Gastroesophageal sphincter (tissue), 4 donors: ENCODE results near the gene CIB4. TPM values are rescaled to one million over a fixed set of nuclear protein-coding genes. Genes with fewer than 3 reads are reported as not detected.
A peak's percentile ranks its signal among the peaks of the same experiment; 100 is the strongest.

Experiments
- ATAC-seq: fragments of 150-250 bp; one replicate; pipeline ENCODE4 v1.9.1; 2016; ENCODE audit warnings: mild to moderate bottlenecking, moderate library complexity
- H3K27ac ChIP-seq, 4 donors: fragments of 200-600 bp; sonication (generic) in 3 of 4; 1 replicate in 3 of 4; 2 replicates in 1 of 4; pipeline ENCODE4 v1.5.1; 2016 to 2019
- H3K27me3 ChIP-seq: fragments of 200-600 bp; sonication (generic); one replicate; pipeline ENCODE4 v1.5.1; 2019
- H3K36me3 ChIP-seq, 2 donors: fragments of 200-600 bp; sonication (generic); one replicate each; pipeline ENCODE4 v1.5.1; 2019; ENCODE audit warnings: control low read depth in 1 of 2
- H3K4me1 ChIP-seq, 3 donors: fragments of 200-600 bp; sonication (generic); 1 replicate in 2 of 3; 2 replicates in 1 of 3; pipeline ENCODE4 v1.5.1; 2016 to 2019; ENCODE audit warnings: control low read depth in 2 of 3
- H3K4me3 ChIP-seq, 2 donors: fragments of 200-600 bp; sonication (generic); one replicate each; pipeline ENCODE4 v1.5.1; 2019; ENCODE audit warnings: mild to moderate bottlenecking in 1 of 2, moderate library complexity in 1 of 2
- H3K9me3 ChIP-seq, 3 donors: fragments of 200-600 bp; sonication (generic); one replicate each; pipeline ENCODE4 v1.5.1; 2017 to 2019; ENCODE audit warnings: control low read depth in 2 of 3
- CTCF ChIP-seq, 4 experiments: fragments of 200-600 bp in 2 of 4; fragments of 450-650 bp in 2 of 4; sonication (generic) in 1 of 4; IDR thresholded peaks; one replicate each; pipeline ENCODE4 v1.5.1; 2017 to 2019; ENCODE audit warnings: antibody characterized with exemption in 4 of 4, mild to moderate bottlenecking in 2 of 4, moderate library complexity in 2 of 4
- EP300 ChIP-seq: sonication (generic); formaldehyde crosslinking; IDR thresholded peaks from one replicate; pipeline ENCODE4 v1.6.1; 2017; ENCODE audit warnings: antibody characterized with exemption, mild to moderate bottlenecking
- POLR2A ChIP-seq, 2 donors: fragments of 450-650 bp; IDR thresholded peaks; one replicate each; pipeline ENCODE4 v1.6.1; 2017; ENCODE audit warnings: antibody characterized with exemption in 2 of 2, mild to moderate bottlenecking in 2 of 2, moderate library complexity in 1 of 2
- POLR2AphosphoS5 ChIP-seq: sonication (generic); formaldehyde crosslinking; IDR thresholded peaks from one replicate; pipeline ENCODE4 v1.6.1; 2017; ENCODE audit warnings: antibody characterized with exemption
- WGBS, 2 donors: methylation state at CpG; one replicate each; pipeline ENCODE4 v1.1.5; 2018; ENCODE audit warnings: low coverage in 1 of 2; 5-methylcytosine and 5-hydroxymethylcytosine counted together
- total RNA-seq, 4 donors: library from RNA; depleted of rRNA; stranded (reverse); fragments of >200 nt; gene quantifications; one replicate each; pipeline ENCODE4 v1.1.0, GENCODE V29; 2016

Gene CIB4
- total RNA-seq, 4 donors from 2014 or later, result not detected

DNA sequence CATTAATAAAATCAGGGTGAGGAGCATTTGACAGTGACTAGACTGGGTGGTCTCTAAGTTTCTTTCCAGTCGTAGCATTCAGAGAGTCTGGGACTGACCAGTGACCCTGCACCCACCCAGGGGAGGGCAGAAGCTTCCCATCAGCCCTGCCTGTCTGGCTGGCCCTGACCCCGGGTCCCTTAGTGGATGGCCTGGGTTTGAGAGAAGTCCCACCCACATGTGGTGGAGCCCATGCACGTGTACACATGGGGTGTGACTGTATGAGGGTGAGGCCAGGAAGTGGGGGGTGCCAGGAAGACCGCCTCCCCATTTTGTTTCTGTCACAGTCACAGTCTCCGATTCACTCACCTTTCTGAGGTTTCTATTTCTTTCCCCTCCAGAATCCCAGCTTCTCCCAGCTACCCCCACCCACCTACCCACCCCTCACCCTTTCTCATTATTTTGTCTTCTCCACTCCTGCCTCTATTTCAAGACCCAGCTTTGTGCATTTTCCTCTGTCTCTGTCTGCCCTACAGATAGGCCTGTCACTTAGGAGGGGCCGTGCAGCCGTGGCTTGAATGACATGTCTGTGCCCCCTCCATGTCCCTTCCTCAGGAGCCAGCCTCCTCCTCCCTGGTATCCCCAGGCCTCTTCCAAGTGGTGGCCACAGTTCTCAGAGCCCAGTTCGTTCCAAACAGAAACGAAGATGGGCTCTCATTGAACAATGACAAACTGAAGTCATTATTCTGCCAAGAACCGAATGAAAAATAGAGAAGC, 13.6 kb downstream of the CIB4 start:
- Histone ChIP-seq H3K9me3 (no peaks in the 10 kb centered on the region), H3K27ac (no peak overlapping the region), H3K36me3 (no peaks in the 10 kb centered on the region), H3K4me1 (peaks cover 0 to 28% (median 5%) of the 10 kb centered on the region in 3 donors), H3K27me3 (no peaks in the 10 kb centered on the region), H3K4me3 (no peak overlapping the region)
- 85 to 100% methylated on average over 1 to 8 of the region's 10 CpGs for WGBS, 2 donors
- no peak for TF ChIP-seq EP300
- no peak for ATAC-seq

GRCh38 chr2:26626606-26627005, 14.6 kb downstream of the CIB4 start:
- H3K9me3 ChIP-seq, result no peaks in the 10 kb centered on the region
- no peaks in the 10 kb centered on the region for H3K36me3 ChIP-seq
- no peaks in the 10 kb centered on the region for H3K27me3 ChIP-seq
- no peak overlapping the region for H3K4me3 ChIP-seq
- H3K27ac ChIP-seq, result no peak overlapping the region
- no CpG with 5 or more reads among the region's 3 CpGs for WGBS, 2 donors
- H3K4me1 ChIP-seq, result peaks cover 0 to 18% (median 5%) of the 10 kb centered on the region in 3 donors
- no peak for ATAC-seq
- TF ChIP-seq POLR2AphosphoS5, result no peak
- no peak for TF ChIP-seq CTCF (IDR thresholded peaks at IDR 0.05)
- no peak for TF ChIP-seq EP300

DNA sequence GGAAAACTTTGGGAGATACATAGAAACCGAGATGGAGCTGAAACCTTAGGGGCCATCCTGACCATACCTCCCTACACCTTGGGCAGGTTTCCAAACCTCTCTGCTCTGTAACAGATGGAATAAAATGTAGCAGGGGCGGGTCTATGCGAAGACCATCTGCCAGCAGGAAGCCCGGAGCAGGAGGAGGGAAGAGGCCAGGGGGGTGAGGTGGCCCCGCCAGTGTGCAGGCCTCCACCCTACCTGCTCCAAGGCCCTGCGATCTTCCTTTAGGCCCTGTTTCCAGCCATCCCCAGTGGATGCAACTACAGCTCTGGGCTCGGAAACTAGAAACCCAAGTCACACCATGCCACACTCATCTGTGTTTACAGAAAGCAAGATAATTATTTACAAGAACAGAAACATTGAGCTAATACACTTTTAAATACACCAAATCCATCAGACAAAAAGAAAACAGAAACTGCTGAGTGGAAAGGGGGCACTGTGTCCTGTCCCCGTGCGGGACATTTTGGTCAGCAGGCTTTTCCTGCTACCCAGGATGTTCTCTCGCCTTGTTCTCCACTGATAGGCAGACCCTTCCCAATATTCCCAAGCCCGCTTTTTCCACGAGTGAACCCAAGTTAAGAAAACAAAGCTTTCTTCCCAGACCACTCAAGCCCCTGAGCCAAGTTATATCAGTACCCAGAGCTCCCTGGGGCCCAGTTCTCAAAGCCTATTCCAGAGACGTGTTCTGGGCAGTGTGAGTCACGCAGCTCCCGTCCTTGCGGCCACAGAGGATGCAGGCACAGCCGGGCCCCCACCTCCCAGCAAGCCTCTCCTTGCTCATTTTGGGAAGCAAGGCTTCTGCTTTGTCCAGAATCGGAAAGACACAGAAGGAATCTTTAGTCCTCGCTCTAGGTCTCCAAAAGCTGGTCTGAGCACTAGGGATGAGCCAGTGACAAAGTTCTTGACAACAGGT, 17.3 kb downstream of the CIB4 start:
- peaks cover 0 to 11% (median 5%) of the 10 kb centered on the region in 3 donors for H3K4me1 ChIP-seq
- H3K4me3 ChIP-seq, result no peak overlapping the region
- TF ChIP-seq POLR2AphosphoS5 (no peak), POLR2A (IDR thresholded peaks at IDR 0.05) (no peak), CTCF (IDR thresholded peaks at IDR 0.05) (no peak), EP300 (no peak)
- H3K36me3 ChIP-seq, result no peaks in the 10 kb centered on the region
- no peaks in the 10 kb centered on the region for H3K9me3 ChIP-seq
- 28 to 60% methylated on average over 9 to 12 of the region's 19 CpGs for WGBS, 2 donors
- peak overlapping the region in 3 of 4 donors; percentile 66 to 71 (median 70) for H3K27ac ChIP-seq
- peaks cover 1% of the 10 kb centered on the region for H3K27me3 ChIP-seq
- ATAC-seq, result peak; percentile 60

DNA sequence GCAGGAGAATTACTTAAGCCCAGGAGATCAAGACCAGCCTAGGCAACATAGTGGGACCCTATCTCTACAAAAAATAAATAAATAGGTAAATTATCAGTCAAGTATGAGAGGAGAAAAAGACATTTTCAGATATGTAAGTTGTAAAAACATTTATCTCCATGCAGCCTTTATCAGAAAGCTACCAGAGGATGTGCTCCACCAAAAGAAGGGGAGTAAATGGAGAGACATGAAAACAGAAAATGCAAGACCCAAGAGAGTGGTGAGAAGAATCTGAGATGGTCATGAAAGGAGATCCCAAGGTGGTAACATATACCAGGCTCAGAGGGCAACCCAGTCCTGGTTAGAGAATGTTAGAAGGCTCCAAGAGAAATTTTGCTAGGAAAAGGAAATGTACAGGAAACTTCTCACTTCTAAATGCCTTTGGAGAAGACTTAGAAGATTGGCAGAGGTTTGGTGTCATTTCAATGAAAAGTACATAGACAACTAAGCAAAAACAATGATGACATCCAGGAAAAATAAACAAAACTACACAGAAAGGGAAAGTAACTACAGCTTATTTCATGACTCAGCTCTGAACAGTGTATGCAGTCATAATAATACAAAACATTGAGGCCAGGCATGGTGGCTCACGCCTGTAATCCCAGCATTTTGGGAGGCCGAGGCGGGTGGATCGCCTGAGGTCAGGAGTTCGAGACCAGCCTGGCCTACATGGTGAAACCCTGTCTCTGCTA, 19.5 kb downstream of the CIB4 start:
- no peak overlapping the region for H3K27ac ChIP-seq
- no peak for ATAC-seq
- TF ChIP-seq POLR2A (IDR thresholded peaks at IDR 0.05) (no peak), POLR2AphosphoS5 (no peak), EP300 (no peak), CTCF (IDR thresholded peaks at IDR 0.05) (no peak)
- H3K4me3 ChIP-seq, result no peak overlapping the region
- H3K9me3 ChIP-seq, result no peaks in the 10 kb centered on the region
- whole genome bisulfite sequencing, 2 donors, result 94 to 96% methylated on average over 5 of the region's 5 CpGs
- no peaks in the 10 kb centered on the region for H3K36me3 ChIP-seq
- H3K4me1 ChIP-seq, result peaks cover 0 to 11% (median 5%) of the 10 kb centered on the region in 3 donors
- peaks cover 7% of the 10 kb centered on the region for H3K27me3 ChIP-seq

DNA sequence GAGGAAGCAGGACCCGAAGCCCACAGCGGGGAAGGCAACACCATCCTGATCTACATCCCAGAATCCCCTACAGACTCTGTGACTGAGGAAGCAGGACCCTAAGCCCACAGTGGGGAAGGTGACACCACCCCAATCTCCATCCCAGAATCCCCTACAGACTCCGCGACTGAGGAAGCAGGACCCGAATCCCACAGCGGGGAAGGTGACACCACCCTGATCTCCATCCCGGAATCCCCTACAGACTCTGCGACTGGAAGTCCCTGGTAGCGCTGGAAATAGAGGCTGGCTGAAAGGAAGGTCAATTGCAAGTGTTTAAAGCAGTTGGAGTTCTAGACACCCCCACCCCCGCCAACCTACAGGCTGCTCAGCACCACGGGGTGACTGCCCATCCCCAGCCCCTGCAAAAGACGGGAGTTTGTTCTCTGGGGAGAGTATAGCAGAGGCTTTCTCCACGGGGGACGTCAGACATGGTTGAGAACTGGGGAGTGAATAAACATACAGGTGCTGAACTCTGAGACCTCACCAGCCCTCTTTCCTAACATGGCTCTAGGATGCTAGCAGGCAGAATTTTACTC, 21.0 kb downstream of the CIB4 start:
- Histone ChIP-seq H3K36me3 (no peaks in the 10 kb centered on the region), H3K27ac (no peak overlapping the region), H3K4me1 (peaks cover 0 to 25% (median 5%) of the 10 kb centered on the region in 3 donors), H3K9me3 (no peaks in the 10 kb centered on the region), H3K27me3 (peaks cover 7% of the 10 kb centered on the region), H3K4me3 (no peak overlapping the region)
- ATAC-seq, result no peak
- TF ChIP-seq POLR2AphosphoS5 (no peak), EP300 (no peak), CTCF (IDR thresholded peaks at IDR 0.05) (no peak), POLR2A (IDR thresholded peaks at IDR 0.05) (no peak)
- WGBS, 2 donors, result 40 to 76% methylated on average over 3 to 4 of the region's 14 CpGs
